Peyer's patch (tissue), 4 donors: ENCODE measurements around the gene GNAS-AS1. TPM values are rescaled to one million over a fixed set of nuclear protein-coding genes. Genes with fewer than 3 reads are reported as not detected.

Experiments
- DNase-seq, 3 donors: peaks; one replicate each; pipeline ENCODE4 v3.0.0-alpha.2; 2017 to 2019
- H3K27ac ChIP-seq, 4 donors: fragments of 200-600 bp; sonication (generic); one replicate each; pipeline ENCODE4 v1.5.1; 2016 to 2019
- H3K27me3 ChIP-seq, 2 donors: fragments of 200-600 bp; sonication (generic); one replicate each; pipeline ENCODE4 v1.5.1; 2019
- H3K36me3 ChIP-seq, 3 donors: fragments of 200-600 bp; sonication (generic); one replicate each; pipeline ENCODE4 v1.5.1; 2016 to 2019
- H3K4me1 ChIP-seq, 4 donors: fragments of 200-600 bp; sonication (generic); one replicate each; pipeline ENCODE4 v1.5.1; 2016 to 2019
- H3K4me3 ChIP-seq, 4 donors: fragments of 200-600 bp; sonication (generic); 1 replicate in 3 of 4; 2 replicates in 1 of 4; pipeline ENCODE4 v1.5.1; 2016 to 2019; ENCODE audit warnings: mild to moderate bottlenecking in 1 of 4
- H3K9me3 ChIP-seq, 4 donors: fragments of 200-600 bp; sonication (generic); one replicate each; pipeline ENCODE4 v1.5.1; 2016 to 2019; ENCODE audit warnings: mild to moderate bottlenecking in 1 of 4
- POLR2A ChIP-seq, 2 donors: fragments of 450-650 bp; IDR thresholded peaks; one replicate each; pipeline ENCODE4 v1.5.1; 2017; ENCODE audit warnings: antibody characterized with exemption in 2 of 2, mild to moderate bottlenecking in 2 of 2, moderate library complexity in 2 of 2
- total RNA-seq, 4 donors: library from RNA; depleted of rRNA; stranded (reverse); fragments of >200 nt; gene quantifications; one replicate each; pipeline ENCODE4 v1.1.0, GENCODE V29; 2016
- TF ChIP-seq, protein P1 (sequence below), 6 experiments: fragments of 450-650 bp in 4 of 6; fragments of 200-600 bp in 2 of 6; sonication (generic) in 1 of 6; IDR thresholded peaks; one replicate each; pipeline ENCODE4 v1.5.1; 2017 to 2019; ENCODE audit warnings: antibody characterized with exemption in 6 of 6, mild to moderate bottlenecking in 3 of 6, moderate library complexity in 1 of 6

Gene GNAS-AS1
- total RNA-seq, 4 donors from 2014 or later, result 0.67 to 1.3 TPM; not detected in 2

GRCh38 chr20:58803533-58803932 is 47.2 kb downstream of the GNAS-AS1 start:
- Histone ChIP-seq H3K27ac (no peak overlapping the region), H3K36me3 (no peaks in the 10 kb centered on the region), H3K4me1 (no peaks in the 10 kb centered on the region), H3K4me3 (no peak overlapping the region), H3K9me3 (no peaks in the 10 kb centered on the region), H3K27me3 (no peaks in the 10 kb centered on the region)
- TF ChIP-seq, protein P1, sequence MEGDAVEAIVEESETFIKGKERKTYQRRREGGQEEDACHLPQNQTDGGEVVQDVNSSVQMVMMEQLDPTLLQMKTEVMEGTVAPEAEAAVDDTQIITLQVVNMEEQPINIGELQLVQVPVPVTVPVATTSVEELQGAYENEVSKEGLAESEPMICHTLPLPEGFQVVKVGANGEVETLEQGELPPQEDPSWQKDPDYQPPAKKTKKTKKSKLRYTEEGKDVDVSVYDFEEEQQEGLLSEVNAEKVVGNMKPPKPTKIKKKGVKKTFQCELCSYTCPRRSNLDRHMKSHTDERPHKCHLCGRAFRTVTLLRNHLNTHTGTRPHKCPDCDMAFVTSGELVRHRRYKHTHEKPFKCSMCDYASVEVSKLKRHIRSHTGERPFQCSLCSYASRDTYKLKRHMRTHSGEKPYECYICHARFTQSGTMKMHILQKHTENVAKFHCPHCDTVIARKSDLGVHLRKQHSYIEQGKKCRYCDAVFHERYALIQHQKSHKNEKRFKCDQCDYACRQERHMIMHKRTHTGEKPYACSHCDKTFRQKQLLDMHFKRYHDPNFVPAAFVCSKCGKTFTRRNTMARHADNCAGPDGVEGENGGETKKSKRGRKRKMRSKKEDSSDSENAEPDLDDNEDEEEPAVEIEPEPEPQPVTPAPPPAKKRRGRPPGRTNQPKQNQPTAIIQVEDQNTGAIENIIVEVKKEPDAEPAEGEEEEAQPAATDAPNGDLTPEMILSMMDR (IDR thresholded peaks at IDR 0.05), result no peak
- TF ChIP-seq POLR2A (IDR thresholded peaks at IDR 0.05), result no peak
- no peak for DNase-seq

GRCh38 chr20:58802061-58802460 is 48.6 kb downstream of the GNAS-AS1 start:
- Histone ChIP-seq H3K27me3 (no peaks in the 10 kb centered on the region), H3K9me3 (no peaks in the 10 kb centered on the region), H3K4me1 (no peaks in the 10 kb centered on the region), H3K4me3 (no peak overlapping the region), H3K36me3 (no peaks in the 10 kb centered on the region), H3K27ac (no peak overlapping the region)
- no peak for DNase-seq
- TF ChIP-seq POLR2A (IDR thresholded peaks at IDR 0.05), result no peak
- TF ChIP-seq, protein P1 (IDR thresholded peaks at IDR 0.05), result no peak

GRCh38 chr20:58800134-58800871 is 50.4 kb downstream of the GNAS-AS1 start:
- no peak for TF ChIP-seq POLR2A (IDR thresholded peaks at IDR 0.05)
- TF ChIP-seq, protein P1 (IDR thresholded peaks at IDR 0.05), result no peak
- Histone ChIP-seq H3K27me3 (no peaks in the 10 kb centered on the region), H3K36me3 (no peaks in the 10 kb centered on the region)

GRCh38 chr20:58797371-58798338 is 53.0 kb downstream of the GNAS-AS1 start:
- no peak for DNase-seq
- TF ChIP-seq, protein P1 (IDR thresholded peaks at IDR 0.05), result no peak
- TF ChIP-seq POLR2A (IDR thresholded peaks at IDR 0.05), result no peak
- Histone ChIP-seq H3K27ac (no peak overlapping the region), H3K4me3 (no peak overlapping the region), H3K36me3 (no peaks in the 10 kb centered on the region), H3K4me1 (no peaks in the 10 kb centered on the region), H3K9me3 (no peaks in the 10 kb centered on the region), H3K27me3 (no peaks in the 10 kb centered on the region)

More at GRCh38 chr20:58800134-58800871, 50.4 kb downstream of the GNAS-AS1 start:
- DNase-seq, result no peak
- Histone ChIP-seq H3K27ac (no peak overlapping the region), H3K9me3 (no peaks in the 10 kb centered on the region), H3K4me1 (no peaks in the 10 kb centered on the region), H3K4me3 (no peak overlapping the region)

GRCh38 chr20:58795923-58796245 is 54.8 kb downstream of the GNAS-AS1 start:
- Histone ChIP-seq H3K27ac (no peak overlapping the region), H3K9me3 (no peaks in the 10 kb centered on the region), H3K4me1 (no peaks in the 10 kb centered on the region), H3K27me3 (no peaks in the 10 kb centered on the region), H3K36me3 (no peaks in the 10 kb centered on the region), H3K4me3 (no peak overlapping the region)
- no peak for DNase-seq
- no peak for TF ChIP-seq POLR2A (IDR thresholded peaks at IDR 0.05)
- TF ChIP-seq, protein P1 (IDR thresholded peaks at IDR 0.05), result no peak
